Activated T-helper 1 cell treated with anti-CD3 and anti-CD28 coated beads, Interleukin-12 subunit alpha, Interleukin-12 subunit beta, Interleukin-2, Interleukin-4 antibody, amounts not matched to agents 30 ng/mL and 10 ng/mL and 1 ng/mL, durations not matched to agents 14 hours and 24 hours and 36 hours (primary cell): Measurements from ENCODE around the gene OLR1. TPM values are rescaled to one million over a fixed set of nuclear protein-coding genes. Genes with fewer than 3 reads are reported as not detected.
"Not testable (repeated sequence)": the region's sequence is repeated elsewhere in the genome, so short reads cannot be mapped to it uniquely, and the experiment has no call there.

Source experiments
- DNase-seq: peaks from one replicate; pipeline ENCODE4 v3.0.0; 2021; ENCODE audit warnings: low spot score
- H3K27ac Mint-ChIP-seq: one replicate; pipeline ENCODE4 v1.8.0; 2021; ENCODE audit warnings: mild to moderate bottlenecking, mixed read lengths
- H3K27me3 Mint-ChIP-seq: one replicate; pipeline ENCODE4 v1.8.0; 2022; ENCODE audit warnings: mild to moderate bottlenecking, moderate library complexity, mixed read lengths; ENCODE audit not compliant: insufficient read depth
- H3K36me3 Mint-ChIP-seq: one replicate; pipeline ENCODE4 v1.8.0; 2021; ENCODE audit warnings: low read depth, mixed read lengths
- H3K4me1 Mint-ChIP-seq: one replicate; pipeline ENCODE4 v1.8.0; 2021; ENCODE audit warnings: low read depth, mixed read lengths
- H3K4me3 Mint-ChIP-seq: one replicate; pipeline ENCODE4 v1.8.0; 2021; ENCODE audit warnings: mild to moderate bottlenecking, moderate library complexity, mixed read lengths
- H3K9me3 Mint-ChIP-seq: one replicate; pipeline ENCODE4 v1.8.0; 2021; ENCODE audit warnings: mixed read lengths
- intact Hi-C: fragments of 100-400 bp; cut with micrococcal nuclease; formaldehyde crosslinking; loops from one replicate; pipeline ENCODE4 v1.15.1; 2024
- total RNA-seq: library from RNA; stranded (reverse); gene quantifications from 2 replicates; pipeline ENCODE4 v1.2.3, GENCODE V29; 2022

Gene OLR1
- total RNA-seq, 1 donor from 2014 or later: not detected

- H3K4me3 Mint-ChIP-seq: no peak overlapping the region
- no peaks in the 10 kb centered on the region for H3K9me3 Mint-ChIP-seq
- peaks cover 29% of the 10 kb centered on the region for H3K27me3 Mint-ChIP-seq
- H3K36me3 Mint-ChIP-seq: no peaks in the 10 kb centered on the region
- intact Hi-C loops: loop anchor here (5.0 to 10.0 kb wide), 2 partner anchors 459 to 557 kb away; no protein-coding TSS in a partner anchor
- no peak for DNase-seq
- H3K4me1 Mint-ChIP-seq: peaks cover 32% of the 10 kb centered on the region
- H3K27ac Mint-ChIP-seq: no peak overlapping the region
Observed at GRCh38 chr12:10211101-10211939, 39.4 kb upstream of the OLR1 start.

- no peak overlapping the region for H3K27ac Mint-ChIP-seq
- peaks cover 30% of the 10 kb centered on the region for H3K27me3 Mint-ChIP-seq
- H3K9me3 Mint-ChIP-seq: no peaks in the 10 kb centered on the region
- H3K4me1 Mint-ChIP-seq: peaks cover 28% of the 10 kb centered on the region
- H3K4me3 Mint-ChIP-seq: no peak overlapping the region
- no peaks in the 10 kb centered on the region for H3K36me3 Mint-ChIP-seq
- intact Hi-C loops: loop anchor here (5.0 to 10.0 kb wide), 2 partner anchors 458 to 555 kb away; no protein-coding TSS in a partner anchor
- DNase-seq: no peak
Observed at GRCh38 chr12:10210225-10210624, 38.3 kb upstream of the OLR1 start.

- no peak for DNase-seq
- no peak overlapping the region for H3K27ac Mint-ChIP-seq
- intact Hi-C loops: no loop called here
- H3K36me3 Mint-ChIP-seq: no peaks in the 10 kb centered on the region
- peaks cover 27% of the 10 kb centered on the region for H3K27me3 Mint-ChIP-seq
- no peaks in the 10 kb centered on the region for H3K9me3 Mint-ChIP-seq
- H3K4me1 Mint-ChIP-seq: peaks cover 4% of the 10 kb centered on the region
- no peak overlapping the region for H3K4me3 Mint-ChIP-seq
Observed at GRCh38 chr12:10207136-10207535, 35.2 kb upstream of the OLR1 start.

GRCh38 chr12:10205220-10205807 lies 33.4 kb upstream of the OLR1 start:
- no peak overlapping the region for H3K4me3 Mint-ChIP-seq
- H3K36me3 Mint-ChIP-seq: no peaks in the 10 kb centered on the region
- DNase-seq: no peak
- H3K27ac Mint-ChIP-seq: no peak overlapping the region
- intact Hi-C loops: no loop called here
- no peaks in the 10 kb centered on the region for H3K4me1 Mint-ChIP-seq
- peaks cover 25% of the 10 kb centered on the region for H3K27me3 Mint-ChIP-seq
- no peaks in the 10 kb centered on the region for H3K9me3 Mint-ChIP-seq

- H3K27me3 Mint-ChIP-seq: peaks cover 25% of the 10 kb centered on the region
- H3K36me3 Mint-ChIP-seq, DNase-seq, H3K4me1 Mint-ChIP-seq, intact Hi-C loops, H3K9me3 Mint-ChIP-seq, H3K27ac Mint-ChIP-seq, H3K4me3 Mint-ChIP-seq: not testable (repeated sequence)
Observed at GRCh38 chr12:10204495-10204894, 32.6 kb upstream of the OLR1 start.

- no peaks in the 10 kb centered on the region for H3K4me1 Mint-ChIP-seq
- no peak overlapping the region for H3K27ac Mint-ChIP-seq
- H3K4me3 Mint-ChIP-seq: no peak overlapping the region
- H3K9me3 Mint-ChIP-seq: no peaks in the 10 kb centered on the region
- DNase-seq: no peak
- intact Hi-C loops: no loop called here
- no peaks in the 10 kb centered on the region for H3K36me3 Mint-ChIP-seq
- H3K27me3 Mint-ChIP-seq: peaks cover 17% of the 10 kb centered on the region
Observed at GRCh38 chr12:10197879-10198278, 25.9 kb upstream of the OLR1 start.

GRCh38 chr12:10196210-10196609 lies 24.3 kb upstream of the OLR1 start:
- Mint-ChIP-seq H3K9me3 (no peaks in the 10 kb centered on the region), H3K4me3 (no peak overlapping the region), H3K27me3 (peaks cover 21% of the 10 kb centered on the region), H3K4me1 (no peaks in the 10 kb centered on the region), H3K27ac (no peak overlapping the region), H3K36me3 (no peaks in the 10 kb centered on the region)
- intact Hi-C loops: no loop called here
- no peak for DNase-seq

GRCh38 chr12:10194160-10194670 lies 22.3 kb upstream of the OLR1 start:
- H3K4me3 Mint-ChIP-seq: no peak overlapping the region
- peaks cover 6% of the 10 kb centered on the region for H3K4me1 Mint-ChIP-seq
- intact Hi-C loops: no loop called here
- no peaks in the 10 kb centered on the region for H3K36me3 Mint-ChIP-seq
- DNase-seq: no peak
- no peak overlapping the region for H3K27ac Mint-ChIP-seq
- peaks cover 32% of the 10 kb centered on the region for H3K27me3 Mint-ChIP-seq
- no peaks in the 10 kb centered on the region for H3K9me3 Mint-ChIP-seq

- Mint-ChIP-seq H3K27ac (no peak overlapping the region), H3K9me3 (no peaks in the 10 kb centered on the region), H3K4me3 (no peak overlapping the region), H3K36me3 (no peaks in the 10 kb centered on the region), H3K4me1 (peaks cover 6% of the 10 kb centered on the region), H3K27me3 (peaks cover 32% of the 10 kb centered on the region)
- DNase-seq: no peak
- intact Hi-C loops: no loop called here
Observed at GRCh38 chr12:10191865-10192264, 19.9 kb upstream of the OLR1 start.

GRCh38 chr12:10190558-10191388 lies 18.8 kb upstream of the OLR1 start:
- H3K36me3 Mint-ChIP-seq: no peaks in the 10 kb centered on the region
- DNase-seq: peak; percentile 23
- no peak overlapping the region for H3K27ac Mint-ChIP-seq
- peaks cover 35% of the 10 kb centered on the region for H3K27me3 Mint-ChIP-seq
- H3K4me1 Mint-ChIP-seq: peaks cover 6% of the 10 kb centered on the region
- no peaks in the 10 kb centered on the region for H3K9me3 Mint-ChIP-seq
- intact Hi-C loops: loop anchor here (1.0 kb wide), 2 partner anchors 37 to 442 kb away; no protein-coding TSS in a partner anchor
- no peak overlapping the region for H3K4me3 Mint-ChIP-seq

- intact Hi-C loops: loop anchor here (1.0 kb wide), 2 partner anchors 36 to 441 kb away; no protein-coding TSS in a partner anchor
- Mint-ChIP-seq H3K27ac (no peak overlapping the region), H3K36me3 (no peaks in the 10 kb centered on the region), H3K4me1 (peaks cover 6% of the 10 kb centered on the region), H3K4me3 (no peak overlapping the region), H3K9me3 (no peaks in the 10 kb centered on the region), H3K27me3 (peaks cover 35% of the 10 kb centered on the region)
- DNase-seq: no peak
Observed at GRCh38 chr12:10189653-10190052, 17.7 kb upstream of the OLR1 start.

- peaks cover 33% of the 10 kb centered on the region for H3K27me3 Mint-ChIP-seq
- H3K4me1 Mint-ChIP-seq, H3K27ac Mint-ChIP-seq, DNase-seq, H3K9me3 Mint-ChIP-seq, H3K36me3 Mint-ChIP-seq, H3K4me3 Mint-ChIP-seq, intact Hi-C loops: not testable (repeated sequence)
Observed at GRCh38 chr12:10186958-10187357, 15.0 kb upstream of the OLR1 start.
